Stomach (tissue), 9 donors: ENCODE data around the gene MKKS. TPM values are rescaled to one million over a fixed set of nuclear protein-coding genes. Genes with fewer than 3 reads are reported as not detected.

Experiments
- DNase-seq, 2 donors: peaks; one replicate each; pipeline versions ENCODE4 v3.0.0 to v3.0.0-alpha.2; 2013 to 2019
- H3K27ac ChIP-seq, 5 donors: fragments of 200-600 bp in 4 of 5; sonication (generic) in 4 of 5; one replicate each; pipeline ENCODE4 v1.5.1; 2013 to 2019; ENCODE audit warnings: mild to moderate bottlenecking in 1 of 5, moderate library complexity in 1 of 5
- H3K27me3 ChIP-seq, 3 donors: fragments of 200-600 bp; sonication (generic); one replicate each; pipeline ENCODE4 v1.5.1; 2017 to 2019; ENCODE audit warnings: mixed run types in 1 of 3
- H3K36me3 ChIP-seq, 4 donors: fragments of 200-600 bp; sonication (generic); 1 replicate in 3 of 4; 2 replicates in 1 of 4; pipeline ENCODE4 v1.5.1; 2016 to 2019
- H3K4me1 ChIP-seq, 4 donors: fragments of 200-600 bp; sonication (generic); one replicate each; pipeline ENCODE4 v1.5.1; 2016 to 2019
- H3K4me3 ChIP-seq, 4 donors: fragments of 200-600 bp; sonication (generic) in 3 of 4; one replicate each; pipeline ENCODE4 v1.5.1; 2016 to 2019; ENCODE audit warnings: mild to moderate bottlenecking in 1 of 4
- H3K9me3 ChIP-seq, 4 donors: fragments of 200-600 bp; sonication (generic); one replicate each; pipeline ENCODE4 v1.5.1; 2016 to 2019
- EP300 ChIP-seq: sonication (generic); formaldehyde crosslinking; IDR thresholded peaks from one replicate; pipeline ENCODE4 v1.6.1; 2017; ENCODE audit warnings: antibody characterized with exemption
- POLR2A ChIP-seq, 4 donors: fragments of 450-650 bp; IDR thresholded peaks; one replicate each; pipeline ENCODE4 v1.6.1; 2016; ENCODE audit warnings: antibody characterized with exemption in 4 of 4, control low read depth in 2 of 4, mild to moderate bottlenecking in 1 of 4, moderate library complexity in 1 of 4
- POLR2AphosphoS5 ChIP-seq, 3 donors: sonication (generic); formaldehyde crosslinking; IDR thresholded peaks; one replicate each; pipeline ENCODE4 v1.6.1; 2016; ENCODE audit warnings: antibody characterized with exemption in 3 of 3
- WGBS, 5 donors: extraction: QIAGEN DNeasy Blood & Tissue Kit in 3 of 5; methylation state at CpG; one replicate each; pipeline versions ENCODE4 v1.1.5 to v1.1.7; 2013 to 2018; 5-methylcytosine and 5-hydroxymethylcytosine counted together
- intact Hi-C: fragments of 100-400 bp; cut with DNase I; formaldehyde crosslinking; loops from one replicate; pipeline ENCODE4 v1.15.1; 2023; ENCODE audit warnings: low total_unique reads
- polyA plus RNA-seq, 3 donors: library from polyadenylated mRNA; stranded (reverse); fragments of 200-250 nt; gene quantifications; one replicate each; pipeline ENCODE4 v1.2.3, GENCODE V29; 2013
- total RNA-seq, 5 donors: library from RNA; depleted of rRNA; stranded (reverse); fragments of >200 nt; gene quantifications; one replicate each; pipeline versions ENCODE4 v1.1.0 to v1.2.3, GENCODE V29; 2014 to 2016
- TF ChIP-seq, protein P1 (sequence below), 7 experiments: fragments of 450-650 bp in 4 of 7; fragments of 200-600 bp in 3 of 7; sonication (generic) in 3 of 7; IDR thresholded peaks; one replicate each; pipeline ENCODE4 v1.5.1; 2016 to 2019; ENCODE audit warnings: antibody characterized with exemption in 7 of 7, control low read depth in 2 of 7, mild to moderate bottlenecking in 1 of 7
- donor health status: healthy with polysubstance abuse.
- donor health status: Bipolar disorder and iron deficiency.
- donor health status: healthy.

MKKS gene
- total and polyA plus RNA-seq, 8 donors, result 6.1 to 18.6 (median 12.3) TPM

DNA sequence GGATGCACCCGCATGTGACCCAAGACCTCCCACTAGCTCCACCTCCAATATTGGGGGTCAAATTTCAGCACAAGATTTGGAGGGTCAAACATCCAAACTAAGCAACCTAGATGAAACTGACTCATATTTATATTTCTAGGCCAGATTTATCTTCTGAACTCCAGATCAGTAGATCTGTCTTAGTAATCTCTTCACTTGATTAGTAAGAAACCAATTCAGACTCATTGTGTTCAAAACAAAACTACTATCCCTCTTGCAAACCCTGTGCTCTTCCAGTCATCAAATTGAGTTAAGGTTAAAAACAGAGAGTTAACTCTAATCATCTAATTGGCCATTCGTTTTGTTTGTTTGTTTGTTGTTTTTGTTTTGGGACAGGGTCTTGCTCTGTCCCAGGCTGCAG lies 43.3 kb downstream of the MKKS start:
- Histone ChIP-seq H3K27me3 (no peaks in the 10 kb centered on the region), H3K27ac (no peak overlapping the region), H3K9me3 (no peaks in the 10 kb centered on the region), H3K36me3 (no peaks in the 10 kb centered on the region), H3K4me3 (no peak overlapping the region), H3K4me1 (no peaks in the 10 kb centered on the region)
- intact Hi-C loops, result no loop called here
- TF ChIP-seq POLR2AphosphoS5 (IDR thresholded peaks at IDR 0.05) (no peak), EP300 (no peak)
- TF ChIP-seq, protein P1, sequence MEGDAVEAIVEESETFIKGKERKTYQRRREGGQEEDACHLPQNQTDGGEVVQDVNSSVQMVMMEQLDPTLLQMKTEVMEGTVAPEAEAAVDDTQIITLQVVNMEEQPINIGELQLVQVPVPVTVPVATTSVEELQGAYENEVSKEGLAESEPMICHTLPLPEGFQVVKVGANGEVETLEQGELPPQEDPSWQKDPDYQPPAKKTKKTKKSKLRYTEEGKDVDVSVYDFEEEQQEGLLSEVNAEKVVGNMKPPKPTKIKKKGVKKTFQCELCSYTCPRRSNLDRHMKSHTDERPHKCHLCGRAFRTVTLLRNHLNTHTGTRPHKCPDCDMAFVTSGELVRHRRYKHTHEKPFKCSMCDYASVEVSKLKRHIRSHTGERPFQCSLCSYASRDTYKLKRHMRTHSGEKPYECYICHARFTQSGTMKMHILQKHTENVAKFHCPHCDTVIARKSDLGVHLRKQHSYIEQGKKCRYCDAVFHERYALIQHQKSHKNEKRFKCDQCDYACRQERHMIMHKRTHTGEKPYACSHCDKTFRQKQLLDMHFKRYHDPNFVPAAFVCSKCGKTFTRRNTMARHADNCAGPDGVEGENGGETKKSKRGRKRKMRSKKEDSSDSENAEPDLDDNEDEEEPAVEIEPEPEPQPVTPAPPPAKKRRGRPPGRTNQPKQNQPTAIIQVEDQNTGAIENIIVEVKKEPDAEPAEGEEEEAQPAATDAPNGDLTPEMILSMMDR (IDR thresholded peaks at IDR 0.05), result no peak
- 77 to 88% (median 86%) methylated on average over 2 of the region's 2 CpGs for WGBS, 5 donors
- DNase-seq, result no peak

DNA sequence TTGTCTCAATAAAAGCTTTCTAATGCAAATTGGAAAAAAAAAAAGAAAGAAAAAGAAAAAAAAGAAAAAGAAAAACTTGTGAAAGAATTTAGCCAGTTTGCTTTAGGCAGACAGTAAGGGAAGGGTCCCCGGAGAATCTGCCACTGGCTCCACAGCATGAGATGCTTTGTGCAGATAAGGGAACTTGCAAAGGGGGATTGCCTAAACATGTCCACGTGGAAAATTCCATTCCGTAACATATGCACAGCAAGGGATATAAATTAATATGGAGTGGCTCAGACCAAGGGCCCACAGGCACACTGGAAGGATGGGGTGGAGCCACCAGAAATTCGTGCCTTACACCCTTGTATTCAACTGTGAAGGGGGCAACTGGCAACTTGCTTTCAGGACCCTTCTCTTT lies 45.4 kb downstream of the MKKS start:
- Histone ChIP-seq H3K4me1 (no peaks in the 10 kb centered on the region), H3K27me3 (no peaks in the 10 kb centered on the region), H3K27ac (no peak overlapping the region), H3K9me3 (no peaks in the 10 kb centered on the region), H3K36me3 (no peaks in the 10 kb centered on the region), H3K4me3 (no peak overlapping the region)
- 69 to 80% (median 75%) methylated on average over 4 of the region's 4 CpGs for WGBS, 5 donors
- DNase-seq, result no peak
- intact Hi-C loops, result no loop called here
- TF ChIP-seq, protein P1 (IDR thresholded peaks at IDR 0.05), result no peak
- TF ChIP-seq POLR2A (IDR thresholded peaks at IDR 0.05) (no peak), EP300 (no peak), POLR2AphosphoS5 (IDR thresholded peaks at IDR 0.05) (no peak)

DNA sequence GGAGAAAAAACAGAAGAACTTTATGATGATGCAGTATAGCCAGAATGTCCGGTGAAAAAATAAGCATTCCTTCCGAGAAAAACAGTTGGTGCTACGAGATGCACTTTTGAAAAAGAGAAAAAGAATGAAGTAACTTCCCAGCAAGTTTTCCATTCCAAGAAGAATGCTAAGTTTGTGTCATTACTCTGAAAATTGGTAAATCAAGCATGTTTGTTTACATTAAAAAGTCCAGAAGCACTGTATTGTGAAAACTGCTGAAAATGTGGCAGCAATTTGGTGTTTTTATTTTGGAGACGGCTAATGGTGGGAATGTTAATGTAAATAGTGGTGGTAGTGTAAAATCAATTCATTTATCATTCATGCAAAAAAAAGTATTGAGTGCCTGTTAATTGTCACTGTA lies 46.3 kb downstream of the MKKS start:
- no peak for TF ChIP-seq POLR2AphosphoS5 (IDR thresholded peaks at IDR 0.05)
- TF ChIP-seq POLR2A (IDR thresholded peaks at IDR 0.05), result no peak
- TF ChIP-seq EP300, result no peak
- TF ChIP-seq, protein P1 (IDR thresholded peaks at IDR 0.05), result no peak
- Histone ChIP-seq H3K4me1 (no peaks in the 10 kb centered on the region), H3K27ac (no peak overlapping the region), H3K9me3 (no peaks in the 10 kb centered on the region), H3K36me3 (no peaks in the 10 kb centered on the region), H3K27me3 (no peaks in the 10 kb centered on the region), H3K4me3 (no peak overlapping the region)
- no peak for DNase-seq
- intact Hi-C loops, result no loop called here
- WGBS, 5 donors, result 70 to 81% (median 77%) methylated on average over 4 of the region's 4 CpGs

DNA sequence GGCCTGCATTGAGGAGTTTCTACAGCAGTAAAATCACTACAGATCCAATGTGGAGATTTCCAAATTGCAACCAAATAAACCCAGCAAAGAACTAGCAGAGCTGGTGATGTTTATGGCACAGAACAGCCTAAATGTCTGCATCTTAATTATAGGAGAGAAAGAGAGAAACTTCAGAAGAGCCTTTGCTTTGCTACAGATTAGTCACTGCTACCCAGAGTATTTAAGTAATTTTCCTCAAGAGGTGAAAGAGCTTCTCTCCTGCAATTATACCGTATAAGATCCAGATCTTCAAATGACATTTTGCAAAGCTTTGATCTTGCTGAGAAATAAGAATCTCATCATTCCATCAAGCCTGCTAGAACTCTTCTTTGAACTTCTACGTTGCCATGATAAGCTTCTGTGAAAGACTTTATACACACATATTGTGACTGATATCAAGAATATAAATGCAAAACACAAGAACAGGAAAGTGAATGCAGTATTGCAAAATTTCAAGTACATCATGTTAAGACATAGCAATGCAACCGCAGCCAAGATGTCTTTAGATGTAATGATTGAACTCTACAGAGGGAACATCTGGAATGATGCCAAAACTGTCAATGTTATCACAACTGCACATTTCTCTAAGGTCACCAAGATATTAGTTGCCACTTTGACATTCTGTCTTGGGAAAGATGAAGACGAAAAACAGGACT lies 48.0 kb downstream of the MKKS start:
- Histone ChIP-seq H3K27ac (no peak overlapping the region), H3K4me1 (no peaks in the 10 kb centered on the region), H3K36me3 (no peaks in the 10 kb centered on the region), H3K9me3 (no peaks in the 10 kb centered on the region), H3K27me3 (no peaks in the 10 kb centered on the region), H3K4me3 (no peak overlapping the region)
- intact Hi-C loops, result no loop called here
- TF ChIP-seq, protein P1 (IDR thresholded peaks at IDR 0.05), result no peak
- TF ChIP-seq POLR2A (IDR thresholded peaks at IDR 0.05) (no peak), EP300 (no peak), POLR2AphosphoS5 (IDR thresholded peaks at IDR 0.05) (no peak)
- 33 to 51% (median 44%) methylated on average over 4 of the region's 4 CpGs for WGBS, 5 donors
- no peak for DNase-seq
